Hematopoietic multipotent progenitor cell treated with erythropoietin and hydrocortisone succinate and interleukin-3 and kit ligand, for 4 days (in vitro differentiated cells): ENCODE results near the gene PITHD1.
A peak's percentile ranks its signal among the peaks of the same experiment; 100 is the strongest.
"Not testable (repeated sequence)": the region's sequence is repeated elsewhere in the genome, so short reads cannot be mapped to it uniquely, and the experiment has no call there.

ENCODE experiments used
- DNase-seq: peaks from one replicate; pipeline ENCODE4 v3.0.0-alpha.2; 2015

The PITHD1 gene

DNA sequence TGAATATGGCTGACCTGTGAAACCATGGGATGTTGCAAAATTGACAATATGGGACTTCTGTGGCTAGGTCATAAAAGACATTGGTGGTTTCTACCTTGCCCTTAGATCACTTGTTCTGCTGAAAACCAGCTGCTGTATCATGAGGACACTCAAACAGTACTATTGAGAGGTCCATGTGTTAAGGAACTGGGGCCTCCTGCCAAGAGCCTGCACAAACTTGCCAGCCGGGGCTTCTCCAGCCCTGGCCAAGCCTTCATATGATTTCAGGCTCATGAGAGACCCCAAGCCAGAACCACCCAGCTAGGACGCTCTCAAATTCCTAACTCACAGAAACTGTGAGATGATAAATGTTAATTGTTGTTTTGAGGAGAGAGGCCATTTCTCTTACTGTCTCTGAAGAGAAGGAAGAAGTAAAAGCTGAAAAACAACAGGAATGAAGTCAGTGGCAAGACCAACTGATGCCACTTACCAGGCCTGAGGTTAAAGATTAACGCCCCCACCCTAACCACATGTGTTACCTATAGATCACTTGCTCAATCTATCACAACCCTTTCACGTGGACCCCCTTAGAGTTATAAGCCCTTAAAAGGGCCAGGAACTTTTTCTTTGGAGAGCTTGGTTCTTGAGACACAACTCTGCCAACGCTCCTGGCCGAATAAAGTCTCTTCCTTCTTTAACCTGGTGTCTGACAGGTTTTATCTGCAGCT lies 3.9 kb upstream of the PITHD1 start:
- peak; percentile 51 for DNase-seq

DNA sequence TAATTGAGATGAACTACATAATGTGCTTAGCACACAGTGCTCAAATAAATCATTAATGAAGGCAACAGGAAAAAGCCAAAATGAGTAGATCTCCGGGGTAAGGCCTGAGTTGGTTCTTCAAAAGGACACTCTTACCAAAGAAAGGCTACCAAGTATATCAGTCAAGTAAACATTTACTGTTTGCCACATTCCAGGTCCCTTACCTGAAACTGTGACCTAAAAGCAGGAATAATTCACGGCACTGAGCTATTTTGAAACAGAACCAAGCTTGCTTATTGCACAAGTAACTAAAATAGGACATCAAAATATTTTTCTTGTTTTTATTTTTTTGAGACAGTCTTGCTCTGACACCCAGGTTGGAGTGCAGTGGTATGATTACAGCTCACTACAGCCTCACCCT lies 2.0 kb upstream of the PITHD1 start:
- DNase-seq: no peak

DNA sequence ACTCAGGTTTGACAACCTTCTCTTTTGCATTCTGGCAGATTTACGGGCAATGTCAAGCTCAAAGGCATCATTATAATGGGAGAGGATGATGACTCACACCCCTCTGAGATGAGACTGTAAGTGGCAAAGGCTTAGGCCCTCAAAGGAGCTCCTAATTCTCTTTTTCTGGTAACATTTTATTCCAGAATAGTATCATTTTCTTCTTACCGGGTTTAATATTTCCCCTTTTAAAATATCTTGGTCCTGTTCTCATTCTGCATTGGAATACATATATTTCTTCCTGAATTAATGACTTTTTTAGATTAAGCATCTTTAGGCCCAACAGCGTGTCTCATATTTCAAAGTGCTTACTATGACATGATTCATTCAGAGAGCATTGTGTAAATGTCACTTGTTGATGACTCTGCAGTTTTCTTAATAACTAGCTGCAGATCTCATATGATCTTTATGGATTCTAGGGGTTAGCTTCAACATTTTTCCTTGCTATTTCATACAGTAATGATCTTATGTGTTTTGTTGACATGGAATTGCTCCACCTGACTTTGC lies 1.7 kb downstream of the PITHD1 start:
- DNase-seq: peak; percentile 34

DNA sequence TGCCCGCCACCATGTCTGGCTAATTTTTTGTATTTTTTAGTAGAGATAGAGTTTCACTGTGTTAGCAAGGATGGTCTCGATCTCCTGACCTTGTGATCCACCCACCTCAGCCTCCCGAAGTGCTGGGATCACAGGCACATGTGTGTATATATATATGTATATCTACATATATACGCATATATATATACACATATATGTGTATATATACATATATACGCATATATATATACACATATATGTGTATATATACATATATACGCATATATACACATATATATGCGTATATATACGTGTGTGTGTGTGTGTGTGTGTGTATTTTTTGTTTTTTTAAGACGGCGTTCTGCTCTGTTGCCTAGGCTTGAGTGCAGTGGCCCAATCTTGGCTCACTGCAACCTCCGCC lies 4.9 kb downstream of the PITHD1 start:
- not testable (repeated sequence) for DNase-seq

DNA sequence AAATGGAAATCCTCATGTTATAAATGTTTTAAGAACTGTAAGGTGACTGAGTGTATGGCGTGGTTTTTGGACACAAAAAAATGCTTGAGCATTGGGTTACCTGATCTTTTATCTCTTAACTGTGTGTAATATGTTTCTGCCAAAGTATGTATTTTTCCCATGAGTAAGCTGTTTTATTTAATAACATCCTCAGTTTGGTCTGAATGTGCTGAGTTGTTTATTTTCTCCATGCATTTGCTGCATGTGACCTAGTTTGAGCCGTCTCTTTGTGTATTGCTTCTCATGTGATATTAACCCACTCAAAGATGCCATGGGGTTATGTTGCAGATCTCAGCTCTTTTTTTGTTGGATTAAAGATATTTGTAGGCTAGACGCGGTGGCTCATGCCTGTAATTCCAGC lies 6.6 kb downstream of the PITHD1 start:
- DNase-seq: no peak

GRCh38 chr1:23787701-23788100 lies 9.5 kb downstream of the PITHD1 start:
- peak; percentile 38 for DNase-seq

DNA sequence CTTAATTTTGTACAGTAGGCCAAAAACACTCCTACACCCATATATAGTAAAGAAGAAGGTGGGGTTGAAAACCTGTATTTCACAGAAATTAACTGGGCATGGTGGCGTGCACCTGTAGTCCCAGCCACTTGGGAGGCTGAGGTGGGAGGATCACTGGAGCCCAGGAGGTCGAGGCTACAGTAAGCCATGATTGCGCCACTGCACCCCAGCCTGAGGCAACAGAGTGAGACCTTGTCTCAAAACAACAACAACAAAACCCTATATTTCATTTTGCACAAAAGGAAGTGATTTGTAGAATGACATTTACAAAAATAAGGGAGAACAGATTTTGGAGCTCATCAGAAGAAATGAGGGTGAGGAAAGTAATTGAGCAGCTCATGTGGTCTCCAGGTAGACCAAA lies 10.5 kb downstream of the PITHD1 start:
- DNase-seq: no peak

- peak; percentile 97 for DNase-seq
Observed at GRCh38 chr1:23790696-23791515, 12.7 kb downstream of the PITHD1 start, which contains the start of gene LYPLA2. Gene LYPLA2 (plus strand): TSS chr1:23791145. CDS start chr1:23792683, 1,538 bp downstream.

DNA sequence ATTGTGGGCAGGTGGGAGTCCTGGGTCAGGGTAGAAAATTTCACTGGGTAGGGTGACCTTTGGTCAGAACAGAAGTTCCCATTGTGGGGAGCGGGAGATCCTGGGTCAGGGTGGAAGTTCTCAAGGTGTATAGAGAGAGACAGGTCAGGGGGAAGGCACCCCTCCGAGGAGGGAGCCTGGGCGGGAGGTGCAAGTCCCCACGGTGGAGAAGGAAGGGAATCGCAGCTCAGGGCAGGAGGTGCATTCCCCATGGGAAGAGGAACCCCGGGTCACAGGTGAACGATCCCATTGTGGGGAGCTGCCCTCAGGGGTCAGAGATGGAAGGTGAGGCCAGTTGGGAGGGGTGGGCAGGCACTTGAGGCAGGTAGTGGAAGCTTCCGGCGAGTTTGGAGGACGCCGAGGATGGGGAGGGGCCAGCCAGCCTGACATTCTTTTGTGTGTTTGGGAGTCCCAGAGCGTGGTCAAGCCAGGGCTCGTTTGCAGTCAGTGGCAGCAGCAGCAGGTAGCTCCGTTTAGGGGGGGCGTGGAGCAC lies 13.4 kb downstream of the PITHD1 start:
- peak; percentile 45 for DNase-seq

- no peak for DNase-seq
Observed at GRCh38 chr1:23792151-23792945, 14.1 kb downstream of the PITHD1 start.

- peak; percentile 92 for DNase-seq
Observed at GRCh38 chr1:23793018-23793781, 15.0 kb downstream of the PITHD1 start.

GRCh38 chr1:23793861-23794731 lies 15.9 kb downstream of the PITHD1 start:
- no peak for DNase-seq

GRCh38 chr1:23794732-23795182 lies 16.5 kb downstream of the PITHD1 start:
- not testable (repeated sequence) for DNase-seq

DNA sequence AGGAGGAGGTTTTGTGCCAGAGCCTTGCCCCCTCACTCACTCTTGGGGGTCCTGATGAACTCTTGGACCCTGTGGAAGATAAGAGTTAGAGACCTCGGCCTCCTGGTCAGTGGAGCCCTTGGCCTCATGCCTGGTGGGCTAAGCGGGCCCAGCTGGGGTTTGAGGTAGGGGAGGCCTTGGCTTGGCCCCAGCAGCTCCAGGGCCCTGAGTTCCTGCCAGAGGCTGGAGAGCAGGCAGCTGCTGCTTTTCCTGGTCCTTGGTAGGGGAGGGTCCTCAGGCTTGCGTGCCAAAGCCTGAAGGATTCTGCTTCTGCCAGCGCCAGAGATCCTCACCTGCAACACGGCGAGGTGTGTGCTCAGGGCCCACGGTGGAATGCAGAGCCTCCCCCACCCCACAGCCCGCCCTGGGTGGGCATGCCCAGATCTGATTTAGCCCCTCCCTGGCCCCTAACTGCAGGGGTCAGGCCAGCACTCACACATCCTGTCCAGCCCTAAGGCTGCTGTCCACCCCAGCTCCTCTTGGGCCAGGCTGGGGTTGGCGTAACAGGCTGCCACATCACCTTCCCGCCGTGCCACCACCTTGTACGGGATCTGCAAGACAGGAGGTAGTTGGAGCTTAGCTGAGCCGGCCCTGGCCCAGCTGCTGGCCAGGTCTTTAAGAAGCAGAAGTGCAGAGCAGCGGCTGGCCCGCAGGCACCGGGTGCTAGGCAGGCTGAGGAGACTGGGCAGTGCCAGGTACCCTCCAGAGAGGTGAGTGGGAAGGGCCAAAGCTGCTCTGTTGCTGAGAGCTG lies 17.7 kb downstream of the PITHD1 start:
- no peak for DNase-seq

GRCh38 chr1:23796466-23797271 lies 18.5 kb downstream of the PITHD1 start:
- DNase-seq: no peak

DNA sequence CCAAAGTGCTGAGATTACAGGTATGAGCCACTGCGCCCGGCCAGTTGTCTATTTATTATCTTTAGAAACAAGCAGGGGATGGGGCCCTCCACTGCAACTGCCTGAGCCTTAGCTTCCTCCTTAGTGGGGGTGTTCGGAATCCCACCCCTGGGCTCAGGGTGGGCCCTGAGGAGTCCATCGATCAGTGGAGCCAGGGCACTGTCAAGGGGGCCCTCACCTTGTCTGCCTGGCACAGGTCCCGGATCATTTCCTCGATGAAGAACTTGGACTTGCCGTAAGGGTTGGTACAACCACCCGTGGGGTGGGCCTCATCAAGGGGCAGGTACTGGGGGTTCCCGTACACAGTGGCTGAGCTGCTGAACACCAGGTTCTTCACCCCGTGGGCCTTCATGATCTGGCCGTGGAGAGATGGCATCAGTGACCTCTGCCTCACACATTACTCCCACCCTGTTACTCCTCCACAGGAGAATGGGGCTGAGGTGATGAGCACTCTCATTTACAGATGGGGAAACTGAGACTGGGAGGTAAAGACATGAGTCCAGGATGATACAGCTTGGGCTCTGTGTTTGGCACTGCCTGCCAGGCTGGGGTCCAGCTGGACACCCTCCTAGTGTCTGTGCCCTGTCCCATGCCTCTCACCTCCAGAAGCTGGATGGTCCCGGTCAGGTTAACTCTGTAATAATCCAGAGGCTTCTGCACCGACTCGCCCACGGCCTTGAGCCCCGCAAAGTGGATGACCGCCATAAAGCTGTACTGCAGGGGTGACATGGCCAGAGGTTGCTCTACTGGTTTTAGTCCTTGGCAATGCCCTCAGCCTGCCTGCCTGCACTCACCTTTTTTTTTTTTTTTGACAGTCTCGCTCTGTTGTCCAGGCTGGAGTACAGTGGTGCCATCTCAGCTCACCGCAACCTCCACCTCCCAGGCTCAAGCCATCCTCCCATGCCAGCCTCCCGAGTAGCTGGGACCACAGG lies 19.5 kb downstream of the PITHD1 start:
- DNase-seq: no peak

DNA sequence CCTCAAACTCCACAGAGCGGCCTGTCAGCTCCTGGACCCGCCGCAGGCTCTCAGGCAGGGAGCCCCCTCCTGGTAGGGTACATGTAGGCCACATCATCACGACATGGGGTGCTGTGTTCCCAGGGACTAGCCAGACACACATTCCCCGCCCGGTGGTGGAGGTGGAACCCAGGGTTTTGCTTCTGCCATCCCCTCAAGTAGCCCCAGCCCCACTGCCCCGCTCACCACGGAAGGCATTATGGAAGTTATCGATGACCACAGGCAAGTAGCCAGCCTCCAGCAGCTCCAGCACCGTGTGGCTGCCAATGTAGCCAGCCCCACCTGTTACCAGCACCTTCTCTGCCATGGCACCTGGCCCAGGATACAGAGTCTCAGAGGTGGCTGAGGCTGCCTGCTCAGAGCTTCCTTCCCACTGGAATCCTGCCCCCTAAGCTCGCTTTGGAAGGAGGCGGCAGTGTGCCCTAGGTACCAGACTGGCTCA lies 20.5 kb downstream of the PITHD1 start:
- peak; percentile 67 for DNase-seq

DNA sequence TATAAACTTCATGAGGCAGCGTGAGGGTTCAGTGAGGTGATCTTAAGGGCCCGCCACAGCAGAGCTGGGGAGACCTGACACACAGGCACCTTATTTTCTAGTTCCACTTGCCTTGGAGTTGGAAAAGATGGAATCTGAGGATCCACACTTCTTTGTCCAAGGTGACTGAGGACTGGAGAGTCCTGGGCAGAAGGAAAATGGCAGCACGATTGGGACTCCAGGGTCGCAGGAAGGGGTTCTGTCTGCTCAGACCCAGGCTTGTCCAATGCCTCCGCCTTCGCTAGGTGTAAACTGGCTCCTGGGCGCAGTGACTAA lies 21.0 kb downstream of the PITHD1 start:
- no peak for DNase-seq
